T-helper 2 cell treated with Interferon-gamma antibody and Interleukin-4, amounts not matched to agents 5 μg/mL and 100 μg/mL, for 36 hours (primary cell): ENCODE measurements around the gene CCDC197.

Experiments used
- DNase-seq: peaks from one replicate; pipeline ENCODE4 v3.0.0; 2021; ENCODE audit warnings: low spot score
- H3K27ac Mint-ChIP-seq: one replicate; pipeline ENCODE4 v1.8.0; 2021; ENCODE audit warnings: mild to moderate bottlenecking, mixed read lengths
- H3K27me3 Mint-ChIP-seq: one replicate; pipeline ENCODE4 v1.8.0; 2021; ENCODE audit warnings: low read depth, mixed read lengths
- H3K36me3 Mint-ChIP-seq: one replicate; pipeline ENCODE4 v1.8.0; 2021; ENCODE audit warnings: low read depth, mixed read lengths
- H3K4me1 Mint-ChIP-seq: one replicate; pipeline ENCODE4 v1.8.0; 2021; ENCODE audit warnings: low read depth, mixed read lengths
- H3K4me3 Mint-ChIP-seq: one replicate; pipeline ENCODE4 v1.8.0; 2022; ENCODE audit warnings: mild to moderate bottlenecking, moderate library complexity, mixed read lengths
- H3K9me3 Mint-ChIP-seq: one replicate; pipeline ENCODE4 v1.8.0; 2021; ENCODE audit warnings: mixed read lengths

CCDC197 gene

DNA sequence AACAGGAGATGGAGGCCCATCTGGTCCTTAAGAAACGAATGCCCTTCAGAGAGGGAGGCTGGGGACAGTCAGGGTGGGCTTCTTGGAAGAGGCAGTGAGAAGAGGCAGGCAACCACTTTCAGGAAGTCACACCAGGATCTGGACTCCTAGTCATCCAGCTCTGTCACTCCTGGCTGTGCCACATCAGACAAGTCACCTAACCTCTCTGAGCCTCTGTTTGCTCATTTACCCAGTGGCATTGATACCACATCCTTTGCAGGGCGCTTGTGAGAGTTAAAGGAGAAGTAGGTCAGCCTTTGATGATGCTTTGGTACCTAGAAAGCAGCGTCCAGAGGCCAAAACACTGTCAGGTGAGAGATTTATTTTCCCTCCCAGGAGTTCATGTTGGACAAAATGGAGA is 11.1 kb downstream of the CCDC197 start:
- Mint-ChIP-seq H3K27me3 (no peaks in the 10 kb centered on the region), H3K9me3 (no peaks in the 10 kb centered on the region), H3K36me3 (no peaks in the 10 kb centered on the region), H3K27ac (no peak overlapping the region), H3K4me1 (peaks cover 40% of the 10 kb centered on the region), H3K4me3 (no peak overlapping the region)
- DNase-seq = no peak

DNA sequence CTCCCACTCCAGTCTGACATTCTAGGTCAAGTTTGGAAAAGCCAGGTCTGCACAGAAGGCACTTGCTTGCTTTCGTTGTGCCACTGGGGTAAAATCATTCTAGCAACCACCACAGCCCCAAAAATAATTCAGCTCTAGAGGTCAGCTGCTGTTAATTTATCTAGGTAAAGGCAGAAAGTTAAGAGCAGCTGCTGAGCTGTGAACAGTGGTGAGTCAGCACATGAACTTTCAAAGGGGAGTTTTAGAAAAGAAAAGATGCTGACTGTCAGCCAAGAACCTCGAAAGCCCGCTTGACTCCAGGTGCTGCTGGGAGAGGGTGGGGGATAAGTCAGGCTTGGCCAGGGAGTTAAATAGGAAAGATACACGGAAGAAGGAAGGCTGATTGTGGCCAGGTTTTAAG is 12.7 kb downstream of the CCDC197 start:
- H3K36me3 Mint-ChIP-seq = no peaks in the 10 kb centered on the region
- no peaks in the 10 kb centered on the region for H3K27me3 Mint-ChIP-seq
- no peak for DNase-seq
- peaks cover 42% of the 10 kb centered on the region for H3K4me1 Mint-ChIP-seq
- peak overlapping the region; percentile 76 for H3K27ac Mint-ChIP-seq
- no peaks in the 10 kb centered on the region for H3K9me3 Mint-ChIP-seq
- peak overlapping the region; percentile 40 for H3K4me3 Mint-ChIP-seq

- H3K27me3 Mint-ChIP-seq = peaks cover 5% of the 10 kb centered on the region
- H3K27ac Mint-ChIP-seq = no peak overlapping the region
- H3K9me3 Mint-ChIP-seq = no peaks in the 10 kb centered on the region
- DNase-seq = no peak
- H3K36me3 Mint-ChIP-seq = no peaks in the 10 kb centered on the region
- no peak overlapping the region for H3K4me3 Mint-ChIP-seq
- peaks cover 38% of the 10 kb centered on the region for H3K4me1 Mint-ChIP-seq
Measured at GRCh38 chr14:94010625-94011024, 13.5 kb downstream of the CCDC197 start.

DNA sequence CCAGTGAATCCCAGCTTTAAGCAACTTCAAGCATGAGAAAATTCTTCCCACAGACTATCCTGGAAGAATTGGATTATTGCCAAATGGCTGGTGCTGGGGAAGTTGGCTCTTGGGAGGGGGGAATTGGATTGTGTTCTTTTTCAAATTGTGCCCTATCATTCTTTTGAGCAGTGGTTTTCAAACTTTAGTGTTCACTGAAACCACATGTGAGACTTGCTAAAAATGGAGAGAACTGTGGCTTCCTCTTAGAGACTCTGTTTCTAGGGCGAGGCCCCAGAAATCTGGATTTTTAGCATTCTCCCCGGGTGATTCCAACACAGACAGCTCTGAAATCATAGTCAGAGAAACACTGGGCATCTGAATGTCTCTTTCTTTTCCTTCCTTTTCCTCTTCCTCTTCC is 14.7 kb downstream of the CCDC197 start:
- H3K4me1 Mint-ChIP-seq = peaks cover 38% of the 10 kb centered on the region
- DNase-seq = no peak
- no peaks in the 10 kb centered on the region for H3K36me3 Mint-ChIP-seq
- H3K4me3 Mint-ChIP-seq = peak overlapping the region; percentile 62
- H3K9me3 Mint-ChIP-seq = no peaks in the 10 kb centered on the region
- peak overlapping the region; percentile 78 for H3K27ac Mint-ChIP-seq
- peaks cover 7% of the 10 kb centered on the region for H3K27me3 Mint-ChIP-seq

GRCh38 chr14:94014382-94014781 is 17.3 kb downstream of the CCDC197 start:
- Mint-ChIP-seq H3K36me3 (no peaks in the 10 kb centered on the region), H3K4me1 (peaks cover 31% of the 10 kb centered on the region), H3K4me3 (no peak overlapping the region), H3K27me3 (peaks cover 12% of the 10 kb centered on the region), H3K9me3 (no peaks in the 10 kb centered on the region), H3K27ac (no peak overlapping the region)
- DNase-seq = no peak

DNA sequence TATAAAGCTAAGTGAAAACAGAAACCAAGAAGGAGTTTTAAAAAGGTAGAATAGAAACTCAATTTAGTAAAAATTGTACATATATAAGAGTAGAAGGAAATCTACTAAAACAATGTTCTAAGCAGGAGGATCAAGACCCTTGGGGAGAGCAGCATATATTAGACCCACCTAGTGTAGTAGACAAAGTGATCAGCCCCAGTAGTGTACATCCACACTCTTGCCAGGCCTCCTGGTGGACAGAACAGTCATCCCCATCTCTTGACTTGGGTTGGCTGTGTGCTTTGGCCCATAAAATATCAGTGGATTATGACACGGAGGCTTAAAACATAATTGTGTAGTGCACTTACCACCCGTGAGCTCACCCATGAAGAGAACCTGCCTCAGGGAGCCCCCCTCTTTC is 18.1 kb downstream of the CCDC197 start:
- Mint-ChIP-seq H3K36me3 (no peaks in the 10 kb centered on the region), H3K27me3 (peaks cover 12% of the 10 kb centered on the region), H3K4me1 (peaks cover 24% of the 10 kb centered on the region), H3K4me3 (no peak overlapping the region), H3K9me3 (no peaks in the 10 kb centered on the region), H3K27ac (no peak overlapping the region)
- no peak for DNase-seq

GRCh38 chr14:94016446-94016976 is 19.4 kb downstream of the CCDC197 start:
- peaks cover 16% of the 10 kb centered on the region for H3K27me3 Mint-ChIP-seq
- H3K36me3 Mint-ChIP-seq = no peaks in the 10 kb centered on the region
- H3K9me3 Mint-ChIP-seq = no peaks in the 10 kb centered on the region
- peaks cover 25% of the 10 kb centered on the region for H3K4me1 Mint-ChIP-seq
- no peak overlapping the region for H3K4me3 Mint-ChIP-seq
- DNase-seq = no peak
- no peak overlapping the region for H3K27ac Mint-ChIP-seq

- Mint-ChIP-seq H3K27ac (no peak overlapping the region), H3K36me3 (no peaks in the 10 kb centered on the region), H3K4me1 (peaks cover 34% of the 10 kb centered on the region), H3K9me3 (no peaks in the 10 kb centered on the region), H3K27me3 (peaks cover 16% of the 10 kb centered on the region), H3K4me3 (no peak overlapping the region)
- no peak for DNase-seq
Measured at GRCh38 chr14:94018308-94018707, 21.2 kb downstream of the CCDC197 start.

GRCh38 chr14:94019329-94019728 is 22.2 kb downstream of the CCDC197 start:
- Mint-ChIP-seq H3K9me3 (no peaks in the 10 kb centered on the region), H3K27me3 (peaks cover 16% of the 10 kb centered on the region), H3K4me3 (no peak overlapping the region), H3K36me3 (no peaks in the 10 kb centered on the region), H3K27ac (no peak overlapping the region), H3K4me1 (peaks cover 34% of the 10 kb centered on the region)
- no peak for DNase-seq

- no peaks in the 10 kb centered on the region for H3K36me3 Mint-ChIP-seq
- H3K27ac Mint-ChIP-seq = peak overlapping the region; percentile 55
- no peak overlapping the region for H3K4me3 Mint-ChIP-seq
- peaks cover 13% of the 10 kb centered on the region for H3K27me3 Mint-ChIP-seq
- peaks cover 34% of the 10 kb centered on the region for H3K4me1 Mint-ChIP-seq
- no peaks in the 10 kb centered on the region for H3K9me3 Mint-ChIP-seq
- no peak for DNase-seq
Measured at GRCh38 chr14:94020267-94020666, 23.2 kb downstream of the CCDC197 start.

GRCh38 chr14:94021001-94021400 is 23.9 kb downstream of the CCDC197 start:
- DNase-seq = no peak
- Mint-ChIP-seq H3K4me1 (peaks cover 36% of the 10 kb centered on the region), H3K27me3 (peaks cover 10% of the 10 kb centered on the region), H3K9me3 (no peaks in the 10 kb centered on the region), H3K36me3 (no peaks in the 10 kb centered on the region), H3K4me3 (no peak overlapping the region), H3K27ac (peak overlapping the region; percentile 79)

DNA sequence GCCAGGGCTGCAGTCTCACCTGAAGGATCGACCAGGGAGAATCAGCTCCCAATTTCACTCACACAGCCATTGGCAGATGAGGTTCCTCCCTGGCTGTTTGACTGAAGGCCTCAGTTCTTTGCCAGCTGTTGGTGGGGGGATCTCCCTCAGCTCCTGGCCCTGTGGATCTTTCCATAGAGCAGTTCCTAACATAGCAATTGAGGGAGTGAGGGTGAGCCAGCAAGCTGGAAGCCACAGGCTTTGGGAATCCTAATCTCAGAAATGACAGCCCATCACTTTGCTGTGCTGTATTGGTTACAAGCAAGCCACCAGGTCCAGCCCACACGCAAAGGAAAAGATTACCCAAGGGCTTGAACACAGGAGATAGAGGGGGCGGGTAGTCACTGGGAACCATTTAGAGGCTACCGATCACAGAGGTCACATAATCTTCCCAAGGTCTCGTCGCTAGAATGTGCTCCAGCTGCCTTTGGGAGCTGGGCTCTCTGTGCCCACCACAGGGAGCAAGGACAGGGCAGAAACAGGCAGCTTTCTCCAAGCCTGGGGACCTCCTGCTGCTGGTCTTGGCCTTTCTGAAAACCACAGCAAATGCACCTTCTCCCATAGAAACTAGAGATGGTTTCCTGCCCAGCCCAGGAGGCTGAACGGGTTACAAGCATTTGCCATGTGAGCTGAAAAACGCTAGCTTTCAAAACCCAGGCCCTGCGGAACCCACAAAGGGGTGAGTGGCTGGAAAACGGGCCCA is 24.5 kb downstream of the CCDC197 start:
- peaks cover 37% of the 10 kb centered on the region for H3K4me1 Mint-ChIP-seq
- peaks cover 10% of the 10 kb centered on the region for H3K27me3 Mint-ChIP-seq
- peak overlapping the region; percentile 79 for H3K27ac Mint-ChIP-seq
- H3K4me3 Mint-ChIP-seq = peak overlapping the region; percentile 46
- H3K36me3 Mint-ChIP-seq = no peaks in the 10 kb centered on the region
- H3K9me3 Mint-ChIP-seq = no peaks in the 10 kb centered on the region
- peak; percentile 67 for DNase-seq

GRCh38 chr14:94022532-94023411 is 25.7 kb downstream of the CCDC197 start:
- Mint-ChIP-seq H3K4me1 (peaks cover 38% of the 10 kb centered on the region), H3K4me3 (peak overlapping the region; percentile 46), H3K27ac (peak overlapping the region; percentile 79), H3K9me3 (no peaks in the 10 kb centered on the region), H3K36me3 (no peaks in the 10 kb centered on the region), H3K27me3 (peaks cover 7% of the 10 kb centered on the region)
- no peak for DNase-seq

DNA sequence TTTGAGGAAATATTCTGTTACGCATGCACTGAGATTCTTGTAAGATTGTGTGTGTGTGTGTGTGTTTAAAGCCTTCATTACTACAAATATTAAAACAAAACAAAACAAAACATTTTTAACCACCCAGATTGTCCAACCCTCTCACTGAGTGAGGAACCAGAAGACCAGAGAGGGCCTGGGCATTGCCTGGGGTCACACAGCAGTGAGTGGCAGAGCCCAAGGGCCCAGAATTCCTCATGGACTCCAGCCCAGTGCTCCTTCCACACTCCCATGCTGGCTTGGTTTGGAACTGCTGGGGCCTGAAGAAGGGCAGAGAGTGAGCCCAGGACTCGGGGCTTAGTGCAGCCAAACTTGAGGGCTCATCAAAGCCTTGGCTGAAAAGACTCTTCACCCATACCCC is 27.4 kb downstream of the CCDC197 start:
- no peak for DNase-seq
- Mint-ChIP-seq H3K36me3 (peaks cover 2% of the 10 kb centered on the region), H3K27ac (no peak overlapping the region), H3K9me3 (no peaks in the 10 kb centered on the region), H3K4me3 (no peak overlapping the region), H3K27me3 (peaks cover 3% of the 10 kb centered on the region), H3K4me1 (peaks cover 48% of the 10 kb centered on the region)
